ENCODE data around the gene FADS2. TPM values are rescaled to one million over a fixed set of nuclear protein-coding genes. Genes with fewer than 3 reads are reported as not detected.

The FADS2 gene
- polyA plus RNA-seq, 1 donor from 2014 or later = 145 TPM

GRCh38 chr11:61913699-61914395 lies 85.7 kb downstream of the FADS2 start:
- Histone ChIP-seq H3K27ac (ENCODE audit: low read length) (no peak overlapping the region), H2AFZ (ENCODE audit: low read depth, low read length) (no peak overlapping the region), H3K36me3 (ENCODE audit: insufficient read depth, low read length) (no peaks in the 10 kb centered on the region), H3K9me3 (ENCODE audit: low read length) (no peaks in the 10 kb centered on the region), H3K9ac (ENCODE audit: low read length) (no peak overlapping the region), H4K20me1 (ENCODE audit: insufficient read depth) (no peaks in the 10 kb centered on the region), H3K27me3 (ENCODE audit: insufficient read depth, low read depth, low read length) (peaks cover 26% of the 10 kb centered on the region), H3K4me3 (ENCODE audit: low read length) (no peak overlapping the region), H3F3A (ENCODE audit: insufficient read depth, low read length, poor library complexity, severe bottlenecking) (no peaks in the 10 kb centered on the region), H3K4me2 (ENCODE audit: low read length) (no peak overlapping the region), H3K9me2 (ENCODE audit: insufficient read depth, low read length) (no peaks in the 10 kb centered on the region), H3K79me2 (replicated peaks; ENCODE audit: insufficient read depth, low read length) (no peaks in the 10 kb centered on the region)
- TF ChIP-seq, protein P1, sequence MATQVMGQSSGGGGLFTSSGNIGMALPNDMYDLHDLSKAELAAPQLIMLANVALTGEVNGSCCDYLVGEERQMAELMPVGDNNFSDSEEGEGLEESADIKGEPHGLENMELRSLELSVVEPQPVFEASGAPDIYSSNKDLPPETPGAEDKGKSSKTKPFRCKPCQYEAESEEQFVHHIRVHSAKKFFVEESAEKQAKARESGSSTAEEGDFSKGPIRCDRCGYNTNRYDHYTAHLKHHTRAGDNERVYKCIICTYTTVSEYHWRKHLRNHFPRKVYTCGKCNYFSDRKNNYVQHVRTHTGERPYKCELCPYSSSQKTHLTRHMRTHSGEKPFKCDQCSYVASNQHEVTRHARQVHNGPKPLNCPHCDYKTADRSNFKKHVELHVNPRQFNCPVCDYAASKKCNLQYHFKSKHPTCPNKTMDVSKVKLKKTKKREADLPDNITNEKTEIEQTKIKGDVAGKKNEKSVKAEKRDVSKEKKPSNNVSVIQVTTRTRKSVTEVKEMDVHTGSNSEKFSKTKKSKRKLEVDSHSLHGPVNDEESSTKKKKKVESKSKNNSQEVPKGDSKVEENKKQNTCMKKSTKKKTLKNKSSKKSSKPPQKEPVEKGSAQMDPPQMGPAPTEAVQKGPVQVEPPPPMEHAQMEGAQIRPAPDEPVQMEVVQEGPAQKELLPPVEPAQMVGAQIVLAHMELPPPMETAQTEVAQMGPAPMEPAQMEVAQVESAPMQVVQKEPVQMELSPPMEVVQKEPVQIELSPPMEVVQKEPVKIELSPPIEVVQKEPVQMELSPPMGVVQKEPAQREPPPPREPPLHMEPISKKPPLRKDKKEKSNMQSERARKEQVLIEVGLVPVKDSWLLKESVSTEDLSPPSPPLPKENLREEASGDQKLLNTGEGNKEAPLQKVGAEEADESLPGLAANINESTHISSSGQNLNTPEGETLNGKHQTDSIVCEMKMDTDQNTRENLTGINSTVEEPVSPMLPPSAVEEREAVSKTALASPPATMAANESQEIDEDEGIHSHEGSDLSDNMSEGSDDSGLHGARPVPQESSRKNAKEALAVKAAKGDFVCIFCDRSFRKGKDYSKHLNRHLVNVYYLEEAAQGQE (IDR thresholded peaks at IDR 0.05; ENCODE audit: borderline replicate concordance) = no peak
- no peak for TF ChIP-seq EP300 (conservative IDR thresholded peaks at IDR 0.05; ENCODE audit: poor library complexity, severe bottlenecking)
- no peak for TF ChIP-seq POLR2AphosphoS5 (IDR thresholded peaks at IDR 0.05)
- TF ChIP-seq MXI1 (conservative IDR thresholded peaks at IDR 0.05; ENCODE audit: poor library complexity, severe bottlenecking) = no peak
- TF ChIP-seq SMC3 (conservative IDR thresholded peaks at IDR 0.05; ENCODE audit: poor library complexity) = no peak
- no peak for TF ChIP-seq EZH2 (IDR thresholded peaks at IDR 0.05; ENCODE audit: borderline replicate concordance, insufficient read depth, low read length, poor library complexity, severe bottlenecking)
- TF ChIP-seq RAD21 (conservative IDR thresholded peaks at IDR 0.05) = no peak
- TF ChIP-seq CTCF (IDR thresholded peaks at IDR 0.05; ENCODE audit: poor library complexity, severe bottlenecking) = no peak
- TF ChIP-seq TAF1 (IDR thresholded peaks at IDR 0.05; ENCODE audit: low read depth) = no peak

GRCh38 chr11:61914471-61915171 lies 86.5 kb downstream of the FADS2 start:
- no peak overlapping the region for H3K9ac ChIP-seq (ENCODE audit: low read length)
- TF ChIP-seq EP300 (conservative IDR thresholded peaks at IDR 0.05; ENCODE audit: poor library complexity, severe bottlenecking) = no peak
- no peak for TF ChIP-seq MXI1 (conservative IDR thresholded peaks at IDR 0.05; ENCODE audit: poor library complexity, severe bottlenecking)
- TF ChIP-seq POLR2AphosphoS5 (IDR thresholded peaks at IDR 0.05) = no peak
- TF ChIP-seq, protein P1 (IDR thresholded peaks at IDR 0.05; ENCODE audit: borderline replicate concordance) = no peak
- no peak for TF ChIP-seq EZH2 (IDR thresholded peaks at IDR 0.05; ENCODE audit: borderline replicate concordance, insufficient read depth, low read length, poor library complexity, severe bottlenecking)
- TF ChIP-seq TAF1 (IDR thresholded peaks at IDR 0.05; ENCODE audit: low read depth) = no peak
- no peak for TF ChIP-seq SMC3 (conservative IDR thresholded peaks at IDR 0.05; ENCODE audit: poor library complexity)
- TF ChIP-seq RAD21 (conservative IDR thresholded peaks at IDR 0.05) = no peak
- no peak for TF ChIP-seq CTCF (IDR thresholded peaks at IDR 0.05; ENCODE audit: poor library complexity, severe bottlenecking)
- H3K27me3 ChIP-seq (ENCODE audit: insufficient read depth, low read depth, low read length) = peaks cover 28% of the 10 kb centered on the region

More at GRCh38 chr11:61914471-61915171, 86.5 kb downstream of the FADS2 start:
- Histone ChIP-seq H3K4me3 (ENCODE audit: low read length) (no peak overlapping the region), H2AFZ (ENCODE audit: low read depth, low read length) (no peak overlapping the region), H3K4me2 (ENCODE audit: low read length) (no peak overlapping the region), H3K36me3 (ENCODE audit: insufficient read depth, low read length) (no peaks in the 10 kb centered on the region), H3K9me2 (ENCODE audit: insufficient read depth, low read length) (no peaks in the 10 kb centered on the region), H3K27ac (ENCODE audit: low read length) (no peak overlapping the region), H4K20me1 (ENCODE audit: insufficient read depth) (no peaks in the 10 kb centered on the region), H3K79me2 (replicated peaks; ENCODE audit: insufficient read depth, low read length) (no peaks in the 10 kb centered on the region), H3K9me3 (ENCODE audit: low read length) (no peaks in the 10 kb centered on the region), H3F3A (ENCODE audit: insufficient read depth, low read length, poor library complexity, severe bottlenecking) (no peaks in the 10 kb centered on the region)
